Mononuclear cell (primary cell): ENCODE measurements around the gene GMDS. TPM values are rescaled to one million over a fixed set of nuclear protein-coding genes. Genes with fewer than 3 reads are reported as not detected.

Source experiments
- H3K27me3 ChIP-seq: 2 replicates; pipeline ENCODE4 v1.6.0; 2011; ENCODE audit warnings: low read length, control low read depth; ENCODE audit not compliant: insufficient read depth
- H3K4me1 ChIP-seq: 2 replicates; pipeline ENCODE4 v1.5.1; 2011; ENCODE audit warnings: mild to moderate bottlenecking, low read length, control low read depth; ENCODE audit not compliant: insufficient read depth
- H3K4me3 ChIP-seq: 2 replicates; pipeline ENCODE4 v1.5.1; 2011; ENCODE audit warnings: mild to moderate bottlenecking, low read length, moderate library complexity
- H3K9me3 ChIP-seq: 2 replicates; pipeline ENCODE4 v1.5.1; 2011; ENCODE audit warnings: low read depth, mild to moderate bottlenecking, control low read depth, low read length
- total RNA-seq: library from RNA; depleted of rRNA; stranded (reverse); fragments of >200 nt; gene quantifications from one replicate; pipeline ENCODE4 v1.2.3, GENCODE V29; 2012

Gene GMDS
- total RNA-seq, 1 donor, result 10.6 TPM

- no peaks in the 10 kb centered on the region for H3K9me3 ChIP-seq
- no peak overlapping the region for H3K4me3 ChIP-seq
- H3K4me1 ChIP-seq, result peaks cover 37% of the 10 kb centered on the region
- peaks cover 85% of the 10 kb centered on the region for H3K27me3 ChIP-seq
Measured at GRCh38 chr6:1615853-1616420, 629.5 kb downstream of the GMDS start.

- peaks cover 41% of the 10 kb centered on the region for H3K4me1 ChIP-seq
- H3K27me3 ChIP-seq, result peaks cover 83% of the 10 kb centered on the region
- no peaks in the 10 kb centered on the region for H3K9me3 ChIP-seq
- no peak overlapping the region for H3K4me3 ChIP-seq
Measured at GRCh38 chr6:1615151-1615852, 630.1 kb downstream of the GMDS start.

GRCh38 chr6:1614448-1615150 is 630.8 kb downstream of the GMDS start:
- H3K4me1 ChIP-seq, result peaks cover 34% of the 10 kb centered on the region
- H3K4me3 ChIP-seq, result no peak overlapping the region
- no peaks in the 10 kb centered on the region for H3K9me3 ChIP-seq
- H3K27me3 ChIP-seq, result peaks cover 78% of the 10 kb centered on the region

- Histone ChIP-seq H3K4me1 (peaks cover 40% of the 10 kb centered on the region), H3K4me3 (no peak overlapping the region), H3K9me3 (no peaks in the 10 kb centered on the region), H3K27me3 (peaks cover 76% of the 10 kb centered on the region)
Measured at GRCh38 chr6:1613688-1614447, 631.5 kb downstream of the GMDS start.

GRCh38 chr6:1613346-1613687 is 632.1 kb downstream of the GMDS start:
- Histone ChIP-seq H3K4me1 (peaks cover 45% of the 10 kb centered on the region), H3K27me3 (peaks cover 75% of the 10 kb centered on the region), H3K9me3 (no peaks in the 10 kb centered on the region), H3K4me3 (no peak overlapping the region)

- Histone ChIP-seq H3K9me3 (no peaks in the 10 kb centered on the region), H3K4me1 (peaks cover 49% of the 10 kb centered on the region), H3K4me3 (no peak overlapping the region), H3K27me3 (peaks cover 75% of the 10 kb centered on the region)
Measured at GRCh38 chr6:1612974-1613306, 632.5 kb downstream of the GMDS start.

GRCh38 chr6:1612299-1612973 is 633.0 kb downstream of the GMDS start:
- H3K4me1 ChIP-seq, result peaks cover 54% of the 10 kb centered on the region
- H3K4me3 ChIP-seq, result peak overlapping the region; percentile 17
- no peaks in the 10 kb centered on the region for H3K9me3 ChIP-seq
- peaks cover 75% of the 10 kb centered on the region for H3K27me3 ChIP-seq

- Histone ChIP-seq H3K9me3 (no peaks in the 10 kb centered on the region), H3K4me3 (peak overlapping the region; percentile 17), H3K4me1 (peaks cover 61% of the 10 kb centered on the region), H3K27me3 (peaks cover 75% of the 10 kb centered on the region)
Measured at GRCh38 chr6:1611572-1612298, 633.7 kb downstream of the GMDS start.

GRCh38 chr6:1611322-1611571 is 634.2 kb downstream of the GMDS start:
- peaks cover 64% of the 10 kb centered on the region for H3K4me1 ChIP-seq
- no peaks in the 10 kb centered on the region for H3K9me3 ChIP-seq
- H3K27me3 ChIP-seq, result peaks cover 75% of the 10 kb centered on the region
- H3K4me3 ChIP-seq, result no peak overlapping the region

GRCh38 chr6:1610497-1611321 is 634.7 kb downstream of the GMDS start:
- H3K4me1 ChIP-seq, result peaks cover 64% of the 10 kb centered on the region
- peaks cover 75% of the 10 kb centered on the region for H3K27me3 ChIP-seq
- no peaks in the 10 kb centered on the region for H3K9me3 ChIP-seq
- H3K4me3 ChIP-seq, result no peak overlapping the region

GRCh38 chr6:1609648-1610496 is 635.5 kb downstream of the GMDS start, which contains the start of gene FOXC1:
FOXC1 (plus strand) TSS chr6:1609915; CDS start chr6:1610446, 531 bp downstream.
- H3K4me1 ChIP-seq, result peaks cover 67% of the 10 kb centered on the region
- no peaks in the 10 kb centered on the region for H3K9me3 ChIP-seq
- peaks cover 75% of the 10 kb centered on the region for H3K27me3 ChIP-seq
- peak within 1 kb of the TSS; percentile 24 for H3K4me3 ChIP-seq

- H3K4me3 ChIP-seq, result no peak overlapping the region
- H3K9me3 ChIP-seq, result no peaks in the 10 kb centered on the region
- H3K27me3 ChIP-seq, result peaks cover 79% of the 10 kb centered on the region
- H3K4me1 ChIP-seq, result peaks cover 69% of the 10 kb centered on the region
Measured at GRCh38 chr6:1609041-1609647, 636.3 kb downstream of the GMDS start.
